ENCODE results near the gene ELAVL3. TPM values are rescaled to one million over a fixed set of nuclear protein-coding genes. Genes with fewer than 3 reads are reported as not detected.
"Not testable (repeated sequence)": the region's sequence is repeated elsewhere in the genome, so short reads cannot be mapped to it uniquely, and the experiment has no call there.

The ELAVL3 gene
- polyA plus RNA-seq, 1 of the 3 experiments (the other 2 are of a cell fraction): 0.48 TPM

GRCh38 chr19:11455233-11455554 lies 25.7 kb downstream of the ELAVL3 start:
- CTCF ChIA-PET: interaction anchor here (1.1 to 1.7 kb wide), 4 partner anchors 12 to 75 kb away, joined by 3 to 5 read pairs (median 4); partner anchors contain the start of genes ODAD3 and PRKCSH

GRCh38 chr19:11453468-11454341 lies 27.1 kb downstream of the ELAVL3 start:
- DNase-seq: peak; percentile 86
- Histone ChIP-seq H3K4me3 (ENCODE audit: low read depth in 2 of 2, low read length in 1 of 2) (no peak overlapping the region; a peak in 1 of 4 replicates), H4K20me1 (ENCODE audit: insufficient read depth) (no peaks in the 10 kb centered on the region), H3K4me2 (no peak overlapping the region), H3K27ac (ENCODE audit: low read depth in 2 of 2, low read length in 1 of 2) (peak overlapping the region in 1 of 2 experiments; percentile 59; a peak in 1 of 4 replicates), H3K9ac (no peak overlapping the region), H3K9me3 (no peaks in the 10 kb centered on the region), H3K27me3 (ENCODE audit: insufficient read depth) (no peaks in the 10 kb centered on the region), H3F3A (replicated peaks; ENCODE audit: insufficient read depth) (peaks cover 9% of the 10 kb centered on the region), H3K79me2 (ENCODE audit: insufficient read depth) (no peaks in the 10 kb centered on the region), H3K9me2 (no peaks in the 10 kb centered on the region), H2AFZ (ENCODE audit: low read depth) (no peak overlapping the region), H3K36me3 (replicated peaks in 1 of 2; ENCODE audit: control insufficient read depth in 1 of 2, insufficient read depth in 2 of 2, low read length in 1 of 2) (peaks cover 7 to 8% of the 10 kb centered on the region in 2 experiments), H3K4me1 (ENCODE audit: control insufficient read depth in 1 of 2, insufficient read depth in 2 of 2, low read depth in 1 of 2, low read length in 1 of 2) (no peaks in the 10 kb centered on the region)
- 80% methylated on average over 27 of the region's 27 CpGs for WGBS (ENCODE audit: low lambda C conversion rate)
- ChIA-PET CTCF (interaction anchor here (1.3 to 2.2 kb wide), 5 partner anchors 15 to 172 kb away, joined by 4 to 17 read pairs (median 4); partner anchors contain the start of gene SWSAP1), POLR2A (no interaction called here)
- TF ChIP-seq RAD21 (IDR thresholded peaks at IDR 0.05; ENCODE audit: low read length) (peak; percentile 10; the same call in 1 of the 2 replicates), TEAD4 (IDR thresholded peaks at IDR 0.05; ENCODE audit: borderline replicate concordance, insufficient read depth) (no peak), USF1 (IDR thresholded peaks at IDR 0.05; ENCODE audit: borderline replicate concordance, low read depth) (no peak), REST (IDR thresholded peaks at IDR 0.05; ENCODE audit: low read depth, low read length) (no peak), EP300 (IDR thresholded peaks at IDR 0.05; ENCODE audit: borderline replicate concordance in 1 of 2, low read depth in 1 of 2, low read length in 1 of 2) (no peak), JUND (IDR thresholded peaks at IDR 0.05) (no peak), CTCF (IDR thresholded peaks at IDR 0.05) (peak; percentile 51), SIN3A (IDR thresholded peaks at IDR 0.05; ENCODE audit: borderline replicate concordance, low read depth, low read length) (no peak), MAX (IDR thresholded peaks at IDR 0.05; ENCODE audit: low read depth) (no peak), PBX3 (IDR thresholded peaks at IDR 0.05) (no peak)

More at GRCh38 chr19:11455233-11455554, 25.7 kb downstream of the ELAVL3 start:
- H3K27ac ChIP-seq (ENCODE audit: low read depth in 2 of 2, low read length in 1 of 2); H3K4me1 ChIP-seq (ENCODE audit: control insufficient read depth in 1 of 2, insufficient read depth in 2 of 2, low read depth in 1 of 2, low read length in 1 of 2); H3K4me3 ChIP-seq (ENCODE audit: low read depth in 2 of 2, low read length in 1 of 2); H3F3A ChIP-seq (replicated peaks; ENCODE audit: insufficient read depth); H3K9me2 ChIP-seq; H3K9ac ChIP-seq; H4K20me1 ChIP-seq (ENCODE audit: insufficient read depth); H3K27me3 ChIP-seq (ENCODE audit: insufficient read depth); H3K79me2 ChIP-seq (ENCODE audit: insufficient read depth); H3K36me3 ChIP-seq (replicated peaks in 1 of 2; ENCODE audit: control insufficient read depth in 1 of 2, insufficient read depth in 2 of 2, low read length in 1 of 2); H3K4me2 ChIP-seq; H3K9me3 ChIP-seq; DNase-seq; H2AFZ ChIP-seq (ENCODE audit: low read depth); POLR2A ChIA-PET: not testable (repeated sequence)
- WGBS (ENCODE audit: low lambda C conversion rate): 83% methylated on average over 9 of the region's 9 CpGs

All from SK-N-SH (cell line).